Measurements from ENCODE around the gene S100PBP. TPM values are rescaled to one million over a fixed set of nuclear protein-coding genes. Genes with fewer than 3 reads are reported as not detected.
A peak's percentile ranks its signal among the peaks of the same experiment; 100 is the strongest.

S100PBP gene
- total RNA-seq, 1 donor from 2014 or later: 59.8 TPM

DNA sequence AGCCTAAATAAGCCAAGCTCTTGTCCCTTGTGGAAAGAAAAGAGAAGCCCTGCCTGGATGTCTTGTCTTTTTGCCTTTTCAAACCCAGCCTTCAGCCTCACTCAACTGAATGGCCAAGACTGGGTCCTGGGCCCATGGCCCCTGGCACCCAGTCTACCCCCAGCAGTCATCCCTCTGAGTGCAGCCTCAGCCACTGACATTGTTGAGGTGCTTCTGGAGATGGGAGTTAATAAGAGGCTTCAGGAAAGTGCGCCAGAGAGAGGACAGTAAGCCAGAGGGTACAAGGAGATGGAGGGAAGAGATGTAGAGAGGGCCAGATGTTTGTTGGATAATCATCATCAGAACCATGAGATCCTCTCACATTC lies 46.4 kb downstream of the S100PBP start:
- intact Hi-C loops (cut with DNase I): no loop called here
- no peak for ATAC-seq
- no peak for DNase-seq (ENCODE audit: low spot score)

DNA sequence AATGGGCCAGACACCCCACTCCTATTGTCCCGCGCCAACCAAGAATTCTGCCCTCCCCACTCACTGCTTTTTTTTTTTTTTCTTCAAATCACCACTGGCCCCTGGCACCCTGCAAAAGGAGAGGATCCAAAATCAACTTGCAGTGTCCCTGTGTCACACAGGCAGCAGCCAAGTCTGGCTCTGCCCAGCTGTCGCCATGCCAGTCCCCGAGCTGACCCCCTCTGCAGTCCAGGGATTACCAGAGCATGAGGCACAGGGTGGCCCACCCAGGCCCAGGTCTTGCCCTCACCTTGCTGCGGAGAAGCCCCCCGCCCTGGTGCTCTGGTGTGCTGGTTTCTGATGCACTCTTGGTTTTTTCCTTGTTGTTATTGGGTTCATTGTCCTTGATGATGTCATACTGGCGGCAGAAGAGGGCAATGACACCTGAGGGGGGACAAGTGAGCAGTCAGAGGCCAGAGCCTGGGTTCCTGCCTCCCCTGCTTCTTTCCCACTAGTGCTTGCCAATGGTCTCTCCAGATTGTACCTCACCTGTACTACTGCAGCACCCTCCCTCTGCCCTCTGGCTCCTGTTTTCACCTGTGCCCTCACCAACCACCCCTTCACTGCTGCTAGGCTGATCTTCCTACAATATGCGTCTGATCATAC lies 47.0 kb downstream of the S100PBP start:
- ATAC-seq: no peak
- no peak for DNase-seq (ENCODE audit: low spot score)
- intact Hi-C loops (cut with DNase I): no loop called here

DNA sequence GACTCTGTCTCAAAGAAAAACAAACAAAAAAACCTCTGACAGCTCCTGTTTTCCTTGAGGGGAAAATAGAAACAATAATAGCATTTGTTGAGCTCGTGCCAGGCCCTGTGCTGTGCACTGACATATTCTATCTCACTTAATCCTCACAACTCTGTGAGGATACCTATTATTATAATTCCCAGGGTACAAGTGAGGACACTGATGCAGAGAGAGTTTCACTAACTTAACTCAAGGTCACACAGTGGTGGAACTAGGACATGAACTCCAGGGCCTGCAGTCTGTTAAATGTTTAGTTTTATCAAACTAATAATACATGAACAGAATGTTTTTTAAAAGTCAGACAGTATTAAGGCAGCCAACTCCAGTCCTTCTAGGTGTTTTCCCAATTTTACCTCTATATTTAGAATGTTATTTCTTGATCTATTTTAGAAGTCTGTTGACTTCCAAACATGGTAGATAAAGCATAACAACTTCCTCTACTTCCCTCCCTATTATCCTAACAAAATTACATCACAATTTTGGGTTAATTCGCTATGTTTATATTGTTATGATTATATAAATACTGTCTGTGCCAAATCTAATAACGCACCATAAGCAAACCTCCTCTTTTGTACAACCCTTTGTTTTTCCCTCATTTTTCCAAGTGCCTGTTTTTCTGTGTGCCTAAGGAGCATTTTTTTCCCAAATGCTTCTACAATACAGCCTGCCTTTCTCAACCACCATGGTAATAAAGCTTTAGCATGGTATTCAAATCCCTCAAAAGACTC lies 48.4 kb downstream of the S100PBP start:
- intact Hi-C loops (cut with DNase I): no loop called here
- no peak for DNase-seq (ENCODE audit: low spot score)
- no peak for ATAC-seq

DNA sequence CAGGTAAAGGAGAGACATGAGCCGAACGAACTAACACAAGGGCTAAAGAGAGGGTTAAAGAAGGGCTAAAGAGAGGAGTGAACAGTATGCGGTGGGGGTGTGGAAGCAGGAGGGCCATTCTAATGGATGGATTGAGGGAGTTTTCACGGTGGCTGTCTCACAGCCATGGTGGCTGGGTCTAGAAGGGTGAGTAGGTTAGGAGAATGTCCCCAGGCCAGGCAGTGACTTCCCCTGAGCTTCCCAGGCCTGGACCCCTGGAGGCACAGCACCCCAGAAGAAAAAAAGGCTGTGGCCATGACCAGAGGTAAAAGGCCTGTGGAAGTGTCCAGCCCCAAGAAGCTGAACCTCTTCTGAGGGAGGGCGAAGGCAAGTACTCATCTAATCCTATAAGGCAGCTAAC lies 49.7 kb downstream of the S100PBP start:
- ATAC-seq (no peak), DNase-seq (ENCODE audit: low spot score) (no peak)
- intact Hi-C loops (cut with DNase I): no loop called here

DNA sequence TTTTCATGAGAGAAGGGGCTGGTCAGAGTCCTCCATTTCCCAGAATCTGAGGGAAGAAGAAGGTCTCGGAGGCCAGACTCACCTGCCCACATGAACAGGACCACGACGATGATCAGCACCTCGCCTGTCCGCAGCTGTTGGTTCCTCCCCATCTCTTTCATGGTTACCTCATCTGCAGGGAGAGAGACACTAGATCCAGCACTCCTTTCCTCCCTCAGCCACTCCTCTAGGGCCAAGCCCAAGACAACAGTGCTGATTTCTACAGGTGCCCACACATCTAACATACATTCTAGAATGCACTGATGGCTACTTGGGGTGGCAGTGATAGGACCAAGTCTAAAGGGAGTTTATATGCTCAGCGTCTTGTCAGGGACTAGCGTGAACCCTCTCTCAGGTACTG lies 50.2 kb downstream of the S100PBP start:
- DNase-seq (ENCODE audit: low spot score) (no peak), ATAC-seq (no peak)
- intact Hi-C loops (cut with DNase I): no loop called here

DNA sequence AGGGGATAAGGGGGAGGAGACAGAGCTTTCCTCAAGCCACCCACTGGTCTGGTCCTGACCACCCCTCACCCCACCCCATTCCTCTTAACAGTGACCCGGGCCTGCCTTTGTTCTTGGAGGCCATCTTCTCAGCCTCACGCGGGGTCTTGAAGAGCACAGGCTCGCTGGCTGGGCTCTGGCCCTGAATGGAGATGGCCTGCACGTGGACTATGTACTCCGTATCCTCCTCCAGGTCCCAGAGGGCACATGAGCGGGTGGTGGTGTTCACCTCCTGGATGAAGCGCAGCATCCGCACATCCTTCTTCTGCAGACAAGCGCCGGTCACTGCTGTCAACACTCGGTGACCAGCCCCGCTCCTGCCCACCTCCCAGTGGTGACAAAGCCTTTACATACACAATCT lies 50.6 kb downstream of the S100PBP start:
- intact Hi-C loops (cut with DNase I): no loop called here
- no peak for DNase-seq (ENCODE audit: low spot score)
- ATAC-seq: no peak

DNA sequence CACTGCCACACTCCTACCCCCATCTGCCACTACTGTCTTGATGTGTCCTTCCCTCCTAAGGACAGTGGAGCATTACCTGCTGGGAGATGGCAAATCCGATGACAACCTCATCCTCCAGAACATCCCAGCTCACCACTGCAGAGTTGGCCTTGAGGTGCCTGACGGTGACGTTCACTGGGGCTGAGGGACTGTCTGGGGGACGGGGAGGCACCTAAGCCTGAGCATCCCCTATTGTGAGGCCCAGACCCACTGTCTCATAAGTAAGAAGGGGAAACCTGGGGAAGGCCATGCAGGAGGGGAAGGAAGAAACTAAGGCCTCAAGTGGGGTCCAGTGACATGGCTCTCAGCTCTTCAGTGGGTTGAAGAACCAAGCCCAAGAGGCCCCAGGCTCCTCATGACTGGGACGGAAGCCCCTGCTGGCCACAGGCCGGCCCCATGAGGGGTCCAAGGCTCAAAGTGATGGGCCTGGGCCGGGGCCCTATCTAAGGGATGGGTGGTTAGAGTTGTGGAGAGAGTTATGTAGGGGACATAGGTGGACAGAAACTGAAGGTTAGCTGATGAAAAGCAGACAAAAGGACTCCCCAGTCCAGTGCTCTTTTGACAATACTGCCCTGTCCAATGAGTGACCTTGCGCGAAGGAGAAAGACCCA lies 51.5 kb downstream of the S100PBP start:
- intact Hi-C loops (cut with DNase I): no loop called here
- DNase-seq (ENCODE audit: low spot score) (no peak), ATAC-seq (no peak)

DNA sequence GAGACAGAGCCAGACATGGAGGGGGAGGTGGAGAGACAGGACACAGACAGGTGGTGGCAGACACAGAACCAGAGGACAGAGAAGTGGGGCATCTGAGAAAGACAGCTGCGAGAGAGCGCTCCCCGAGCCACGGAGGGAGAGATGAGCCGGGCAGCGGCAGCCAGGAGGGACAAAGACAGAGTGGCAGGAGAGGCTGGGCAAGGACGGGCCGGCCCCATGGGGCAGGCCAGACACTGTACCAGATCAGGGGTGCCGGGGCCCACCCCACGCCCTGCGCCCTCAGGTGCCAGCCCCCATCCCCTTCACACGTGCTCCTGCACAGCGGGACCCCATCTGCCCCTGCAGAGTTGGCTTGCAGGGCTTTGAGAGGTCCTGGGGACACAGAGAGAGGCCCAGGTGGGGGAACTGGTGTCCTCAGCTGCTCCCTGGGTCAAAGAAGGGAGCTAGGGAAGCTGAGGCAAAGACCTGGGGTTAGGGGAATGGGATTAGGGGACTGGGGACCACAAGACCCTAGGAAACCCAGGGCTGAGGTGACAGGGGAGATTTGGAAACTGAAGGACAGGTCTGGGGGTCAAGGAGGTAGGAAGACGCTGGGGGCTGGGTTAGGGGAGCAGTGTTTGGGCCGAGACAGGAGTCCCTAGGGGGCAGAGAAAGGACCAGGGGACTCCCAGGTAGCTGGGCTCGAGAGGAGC lies 52.6 kb downstream of the S100PBP start:
- DNase-seq (ENCODE audit: low spot score): no peak
- no peak for ATAC-seq
- intact Hi-C loops (cut with DNase I): no loop called here

DNA sequence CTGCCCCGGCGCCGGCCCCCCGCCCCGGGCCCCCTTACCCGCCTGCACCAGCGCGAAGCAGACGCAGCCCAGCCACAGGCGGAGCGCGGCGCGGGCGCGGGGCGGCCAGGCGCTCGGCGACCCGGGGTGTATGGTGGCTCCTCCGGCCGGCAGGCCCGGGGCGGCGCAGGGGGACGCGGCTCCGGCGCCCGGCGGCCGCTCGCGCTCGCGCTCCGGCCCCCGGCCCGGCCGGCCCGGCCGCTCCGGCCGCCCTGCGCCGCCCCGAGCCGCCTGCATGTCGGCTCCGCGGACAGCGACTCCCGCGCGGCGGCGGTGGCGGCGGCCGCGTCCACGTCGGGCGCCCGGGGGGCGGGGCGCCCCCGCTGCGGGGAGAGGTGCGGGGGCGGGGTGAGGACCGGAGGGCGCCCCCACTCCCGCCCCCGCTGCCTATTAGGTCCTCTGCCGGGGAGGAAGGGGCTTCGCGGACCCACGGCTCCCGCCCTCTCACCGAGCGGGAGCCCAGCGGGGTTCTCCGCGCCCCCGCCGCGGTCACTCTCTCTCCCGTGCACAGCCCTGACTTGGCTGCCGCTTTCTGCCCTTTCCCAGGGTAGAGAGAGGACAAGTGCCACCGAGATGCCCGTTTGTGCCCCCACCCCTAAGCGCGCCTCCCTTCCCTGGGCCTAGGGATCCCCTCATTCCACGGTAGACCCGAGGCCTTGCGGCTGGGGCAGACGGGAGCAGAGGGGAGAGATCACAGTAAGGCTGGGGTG lies 53.3 kb downstream of the S100PBP start, which contains the start of gene FNDC5:
Gene FNDC5, minus strand, starts transcription at position 298 of the 749 bp plus-strand sequence.
- intact Hi-C loops (cut with DNase I): no loop called here
- ATAC-seq (peak; percentile 26), DNase-seq (ENCODE audit: low spot score) (no peak)

DNA sequence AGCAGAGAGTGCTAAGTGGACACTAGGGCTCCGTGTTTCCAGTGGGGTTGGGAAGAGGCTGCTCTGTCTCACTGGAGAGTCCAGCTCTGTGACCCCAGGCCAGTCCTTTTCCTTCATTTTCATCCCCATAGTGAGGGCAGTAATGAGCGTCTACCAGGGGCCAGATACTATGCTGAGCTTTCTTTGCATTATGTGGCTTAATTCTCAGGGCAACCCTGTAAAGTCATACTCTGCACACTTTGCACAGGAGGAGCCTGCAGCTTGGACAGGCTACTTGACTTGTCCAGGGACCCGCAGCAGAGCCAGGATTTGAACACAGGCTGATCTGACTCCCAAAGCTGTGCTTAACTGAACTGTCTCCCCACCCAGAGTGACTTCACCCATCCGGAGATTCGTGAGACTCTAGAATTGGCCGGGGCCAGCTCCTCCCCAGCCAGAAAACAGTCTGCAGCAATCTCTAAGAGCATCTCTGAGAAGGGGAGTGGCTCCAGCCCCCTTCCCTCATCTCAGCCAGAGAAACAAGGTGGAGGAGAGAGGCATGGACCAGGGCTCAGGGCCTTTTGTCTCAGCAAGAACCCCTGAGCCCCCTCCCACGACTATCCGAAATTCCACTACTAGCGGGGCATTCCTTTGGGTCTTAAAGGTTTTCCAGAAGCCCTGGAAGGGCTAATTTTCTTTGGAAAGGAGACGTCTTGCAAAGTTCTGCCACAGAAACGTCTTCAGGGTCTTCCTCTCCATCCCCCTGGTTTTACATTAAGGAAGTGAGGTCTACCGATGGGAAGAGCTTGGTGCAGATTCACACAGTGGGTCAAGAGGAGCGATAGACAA lies 54.1 kb downstream of the S100PBP start:
- DNase-seq (ENCODE audit: low spot score) (no peak), ATAC-seq (peak; percentile 40)

DNA sequence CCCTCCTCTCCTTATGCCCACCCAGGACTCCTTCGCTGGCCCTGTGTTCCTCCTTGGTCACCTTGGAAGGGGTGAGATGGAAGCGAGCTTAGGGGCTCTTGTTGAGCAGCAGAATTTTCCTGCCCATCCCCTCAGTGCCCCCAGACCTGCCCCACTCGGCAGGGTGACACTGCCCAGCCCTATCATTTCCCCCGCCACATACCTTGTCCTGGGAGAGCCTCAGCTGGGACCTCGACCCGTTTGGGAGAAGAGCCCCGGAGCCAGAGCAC lies 54.7 kb downstream of the S100PBP start:
- ATAC-seq (peak; percentile 4), DNase-seq (ENCODE audit: low spot score) (no peak)
- intact Hi-C loops (cut with DNase I): no loop called here

More for the DNA sequence above, 54.1 kb downstream of the S100PBP start:
- intact Hi-C loops (cut with DNase I): no loop called here

DNA sequence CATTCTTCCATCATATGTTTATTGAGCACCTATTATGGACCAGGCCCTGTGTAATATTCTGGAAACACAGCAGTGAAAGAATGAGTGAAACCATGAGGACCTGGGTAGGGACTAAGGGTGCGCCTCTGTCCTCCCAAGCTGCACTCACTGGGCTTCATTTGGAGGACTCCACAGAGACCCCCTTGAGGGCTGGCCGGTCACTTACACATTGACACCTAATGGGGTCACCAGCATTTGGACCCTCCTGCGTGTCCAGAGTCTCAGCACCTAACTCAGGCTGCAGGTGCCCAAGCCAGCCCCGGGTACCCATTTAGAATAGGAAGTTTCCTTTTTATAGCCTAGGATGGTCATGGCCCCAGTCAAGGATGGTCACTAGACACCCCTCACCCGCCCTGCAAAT lies 56.0 kb downstream of the S100PBP start:
- DNase-seq (ENCODE audit: low spot score) (no peak), ATAC-seq (no peak)
- intact Hi-C loops (cut with DNase I): no loop called here

DNA sequence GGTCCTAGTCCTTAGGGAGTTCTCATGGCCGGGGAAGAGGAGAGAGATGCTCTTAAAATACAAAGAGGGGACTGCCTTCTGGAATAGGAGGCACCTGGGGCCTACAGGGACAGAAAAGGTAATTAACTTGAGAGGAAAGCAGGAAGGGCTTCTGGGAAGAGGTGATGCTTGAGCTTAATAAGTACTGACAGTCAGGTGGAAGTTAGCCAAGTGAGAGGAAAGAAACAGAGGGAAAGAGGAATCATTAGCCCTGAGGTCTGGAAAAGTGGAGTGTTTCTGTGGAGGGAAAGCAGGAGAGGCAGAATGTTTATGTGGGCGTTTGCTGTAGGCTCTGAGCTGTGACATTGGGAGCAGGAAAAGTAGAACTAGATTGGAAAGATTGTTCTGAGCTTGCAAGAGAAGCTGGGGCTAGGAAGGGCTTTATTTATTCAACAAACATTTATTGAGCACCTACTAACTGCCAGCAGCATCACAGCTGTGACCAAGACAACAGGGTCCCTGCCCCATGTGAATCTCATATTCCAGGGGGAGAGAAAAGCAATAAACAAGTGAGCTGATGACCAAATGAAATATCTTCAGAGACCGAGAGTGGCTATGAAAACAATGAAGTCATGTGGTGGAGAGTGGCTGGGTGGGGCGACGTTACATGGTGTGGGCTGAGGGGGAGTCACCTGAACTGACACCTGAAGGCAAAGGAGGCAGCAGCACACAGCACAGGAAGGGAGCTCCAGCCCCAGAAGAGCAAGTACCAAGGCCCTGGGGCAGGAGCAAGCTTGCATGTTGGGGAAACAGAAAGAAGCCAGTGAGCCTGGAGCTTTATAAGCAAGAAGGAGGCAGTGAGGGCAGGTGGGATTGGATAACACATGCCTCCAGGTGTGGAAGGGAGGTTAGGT lies 57.7 kb downstream of the S100PBP start:
- DNase-seq (ENCODE audit: low spot score) (no peak), ATAC-seq (no peak)
- intact Hi-C loops (cut with DNase I): no loop called here

DNA sequence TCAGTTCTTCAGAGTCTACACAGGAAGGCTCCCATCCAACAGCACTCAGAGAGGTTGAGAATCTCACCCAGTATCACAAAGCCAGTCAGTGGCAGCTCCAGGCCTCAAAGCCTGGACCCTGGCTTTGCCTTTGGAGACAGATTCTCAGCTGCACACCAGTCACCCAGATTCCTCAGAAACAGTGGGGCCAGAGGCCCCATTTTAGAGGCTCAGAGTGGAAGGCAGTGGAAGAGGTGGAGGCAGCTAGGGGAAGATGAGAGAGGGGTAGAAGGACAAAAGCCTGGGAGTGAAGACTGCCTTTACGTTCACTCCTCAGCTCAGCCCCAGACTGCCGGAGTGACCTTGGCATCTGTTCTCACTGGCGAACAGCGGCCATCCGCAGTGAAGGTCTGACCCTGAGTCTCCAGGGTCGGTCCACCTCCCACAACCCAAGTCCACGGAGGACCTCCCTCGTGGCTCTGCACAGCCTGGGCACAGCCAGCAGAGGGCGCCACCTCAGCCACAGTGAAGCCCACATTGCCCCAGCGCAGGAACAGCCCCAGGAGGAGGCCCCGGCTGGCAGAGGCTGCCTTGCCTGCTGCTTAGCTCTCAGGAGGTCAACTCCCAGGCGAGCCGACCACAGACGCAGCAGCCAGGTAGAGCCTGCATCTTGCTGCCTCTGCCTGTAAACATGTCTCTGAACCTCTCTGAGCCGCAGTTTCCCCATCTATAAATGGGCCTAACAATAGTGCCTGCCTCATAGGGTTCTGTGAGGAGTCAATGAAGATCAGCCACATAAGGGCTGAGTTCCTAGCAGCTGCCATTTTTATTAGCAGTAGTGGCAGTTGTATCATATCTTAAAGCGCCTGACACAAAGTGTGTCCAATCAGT lies 59.1 kb downstream of the S100PBP start:
- intact Hi-C loops (cut with DNase I): no loop called here
- DNase-seq (ENCODE audit: low spot score) (peak; percentile 75), ATAC-seq (peak; percentile 51)

DNA sequence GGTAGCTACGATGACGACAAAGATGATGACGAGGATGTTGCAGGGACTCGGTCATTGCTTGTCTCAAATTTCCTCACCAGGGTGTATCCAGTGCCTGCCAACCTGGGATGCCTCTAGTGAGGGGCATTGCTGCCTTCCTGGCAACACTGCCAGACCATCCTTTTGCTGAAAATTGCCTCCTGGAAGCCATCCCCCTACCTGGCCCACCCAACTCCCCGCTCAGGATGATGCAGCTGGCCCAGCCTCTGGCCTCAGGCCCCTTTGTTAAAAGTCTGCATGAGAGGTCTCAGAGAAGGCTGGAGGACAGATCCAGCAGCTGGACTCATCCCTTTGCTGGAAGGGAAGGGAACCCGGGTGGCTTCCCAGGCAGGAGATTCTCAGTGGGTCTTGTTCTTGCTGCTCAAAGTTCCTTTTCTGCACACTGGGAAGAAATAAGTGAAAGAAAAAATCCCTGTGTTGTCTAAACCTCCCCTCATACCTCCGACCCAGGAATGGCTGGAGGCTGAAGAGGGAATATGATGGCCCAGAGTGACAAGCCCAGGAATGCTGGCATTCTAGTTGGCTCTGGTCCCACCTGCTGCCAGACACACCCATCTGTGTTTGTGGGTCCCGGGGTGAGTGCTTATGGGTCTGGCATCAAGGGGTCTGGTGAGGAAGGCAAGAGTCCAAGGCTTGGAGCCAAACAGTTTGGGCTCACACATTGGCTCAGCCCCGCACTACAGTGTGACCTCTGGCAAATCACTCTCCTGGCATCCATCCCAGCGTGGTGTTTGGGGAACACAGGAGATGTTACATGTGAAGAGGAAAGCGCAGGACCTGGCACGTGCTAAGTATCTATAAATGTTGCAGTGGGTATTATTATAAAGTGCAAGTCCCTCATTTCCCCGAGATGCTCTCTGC lies 60.0 kb downstream of the S100PBP start:
- intact Hi-C loops (cut with DNase I): no loop called here
- peak; percentile 58 for DNase-seq (ENCODE audit: low spot score)
- no peak for ATAC-seq

DNA sequence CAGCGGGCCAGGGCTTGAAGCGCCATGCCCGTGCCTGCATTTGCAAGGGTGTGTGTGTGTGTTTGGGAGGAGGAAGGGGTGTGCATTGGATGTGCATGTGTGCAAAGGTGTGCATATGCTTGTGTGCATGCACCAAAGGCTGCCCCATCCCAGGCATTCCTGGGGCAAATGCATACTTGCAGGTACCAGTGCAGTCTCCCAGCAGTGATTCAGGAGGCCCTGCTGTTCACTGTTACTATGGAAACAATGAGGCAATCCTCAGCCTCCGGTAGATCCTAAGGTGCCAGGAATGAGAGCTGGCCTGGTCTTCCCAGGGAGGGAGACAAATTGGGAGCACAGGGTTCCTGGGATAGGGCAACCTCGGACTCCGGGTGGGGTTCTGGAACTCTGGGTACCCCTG lies 60.7 kb downstream of the S100PBP start:
- DNase-seq (ENCODE audit: low spot score) (peak; percentile 34), ATAC-seq (no peak)
- intact Hi-C loops (cut with DNase I): no loop called here
